Measurements from ENCODE around the gene PPP6C.
A peak's percentile ranks its signal among the peaks of the same experiment; 100 is the strongest.
"Not testable (repeated sequence)": the region's sequence is repeated elsewhere in the genome, so short reads cannot be mapped to it uniquely, and the experiment has no call there.

PPP6C gene

GRCh38 chr9:125141751-125142150 lies 47.9 kb downstream of the PPP6C start:
- DNase-seq (ENCODE audit: low read depth), result no peak

DNA sequence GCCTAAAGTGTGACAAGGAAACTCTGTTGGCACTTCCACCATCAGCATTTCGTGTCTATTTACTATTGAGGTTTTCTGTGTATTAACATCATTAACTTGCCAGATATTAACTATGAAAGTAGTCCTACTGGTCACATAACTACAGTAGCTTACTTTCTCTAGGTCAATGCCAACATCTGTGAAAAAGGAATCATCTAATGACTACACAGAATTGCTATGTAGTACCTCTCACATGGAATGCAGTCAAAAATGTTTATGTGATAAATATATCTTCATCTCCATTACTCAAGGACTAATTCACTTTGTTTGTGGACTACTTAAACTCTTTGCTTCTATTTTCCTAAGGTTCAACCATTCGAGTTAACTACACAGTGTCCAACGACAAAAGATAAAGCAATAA lies 48.4 kb downstream of the PPP6C start:
- no peak for DNase-seq (ENCODE audit: low read depth)

DNA sequence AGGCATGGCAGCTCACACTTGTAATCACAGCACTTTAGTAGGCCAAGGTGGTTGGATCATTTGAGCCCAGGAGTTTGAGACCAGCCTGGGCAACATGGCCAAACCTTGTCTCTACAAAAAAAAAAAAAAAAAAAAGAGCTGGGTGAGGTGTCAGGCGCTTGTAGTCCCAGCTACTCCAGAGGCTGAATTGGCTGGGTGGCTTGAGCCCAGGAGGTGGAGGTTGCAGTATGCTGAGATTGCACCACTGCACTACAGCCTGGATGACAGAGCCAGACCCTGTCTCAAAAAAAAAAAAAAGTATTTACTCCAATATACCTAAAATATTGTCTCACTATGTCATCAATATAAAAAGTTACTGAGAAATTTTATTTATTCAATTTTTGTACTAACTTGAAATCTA lies 49.0 kb downstream of the PPP6C start:
- no peak for DNase-seq (ENCODE audit: low read depth)

DNA sequence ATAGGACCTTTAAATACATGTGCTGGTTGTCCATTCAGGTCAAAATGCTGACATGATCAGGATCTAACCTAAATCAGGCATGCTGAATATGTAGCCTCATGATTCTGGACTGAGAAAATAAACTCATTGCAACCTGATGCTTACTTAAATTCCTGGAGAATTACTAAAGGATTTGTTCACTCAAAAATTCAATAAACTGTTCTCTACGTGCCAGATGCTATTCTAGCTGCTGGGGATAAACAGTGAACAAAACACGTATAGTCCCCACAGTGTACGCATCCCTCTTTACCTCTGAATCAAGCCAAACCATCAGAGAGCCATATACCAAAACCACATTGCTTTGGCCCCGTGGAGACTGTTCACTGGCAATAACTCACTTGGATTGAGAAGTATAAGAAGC lies 52.4 kb downstream of the PPP6C start:
- DNase-seq (ENCODE audit: low read depth), result peak; percentile 51

DNA sequence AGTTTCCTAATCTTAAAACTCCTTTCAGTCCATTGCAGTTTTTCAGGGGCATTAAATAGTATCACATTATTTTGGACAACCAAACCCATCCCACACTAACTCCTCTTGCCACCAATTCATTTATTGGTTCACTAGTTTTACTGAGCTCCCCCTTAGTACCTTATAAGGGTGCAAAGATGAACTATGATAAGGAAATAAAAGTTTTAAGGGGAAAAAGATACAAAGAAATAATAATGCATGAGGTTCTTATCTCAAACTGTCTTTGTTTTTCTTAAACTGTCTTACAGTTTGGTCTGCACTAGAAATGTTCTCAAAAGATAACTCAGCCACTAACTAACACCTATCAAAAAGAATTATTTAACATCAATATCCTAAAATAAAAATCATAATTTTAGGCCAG lies 54.6 kb downstream of the PPP6C start:
- DNase-seq (ENCODE audit: low read depth), result no peak

GRCh38 chr9:125133403-125134329 lies 55.9 kb downstream of the PPP6C start:
- no peak for DNase-seq (ENCODE audit: low read depth)

DNA sequence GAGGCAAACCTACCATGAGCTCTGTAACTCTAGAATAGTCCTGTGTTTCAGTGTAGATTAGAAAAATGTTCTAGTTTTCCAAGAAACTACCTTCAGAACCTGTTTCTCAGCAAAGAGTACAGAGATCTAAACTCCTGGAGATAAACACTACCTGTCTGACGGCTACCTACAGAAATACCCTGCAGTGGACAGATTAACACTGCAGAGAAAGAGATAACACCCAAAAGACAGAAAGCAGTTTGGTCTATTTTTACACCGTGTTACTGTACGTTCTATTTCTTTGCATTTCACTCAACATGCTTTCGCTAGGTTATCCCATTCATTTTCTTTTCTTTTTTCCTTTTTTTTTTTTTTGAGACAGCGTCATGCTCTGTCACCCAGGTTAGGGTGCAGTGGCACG lies 57.8 kb downstream of the PPP6C start:
- DNase-seq (ENCODE audit: low read depth), result no peak

DNA sequence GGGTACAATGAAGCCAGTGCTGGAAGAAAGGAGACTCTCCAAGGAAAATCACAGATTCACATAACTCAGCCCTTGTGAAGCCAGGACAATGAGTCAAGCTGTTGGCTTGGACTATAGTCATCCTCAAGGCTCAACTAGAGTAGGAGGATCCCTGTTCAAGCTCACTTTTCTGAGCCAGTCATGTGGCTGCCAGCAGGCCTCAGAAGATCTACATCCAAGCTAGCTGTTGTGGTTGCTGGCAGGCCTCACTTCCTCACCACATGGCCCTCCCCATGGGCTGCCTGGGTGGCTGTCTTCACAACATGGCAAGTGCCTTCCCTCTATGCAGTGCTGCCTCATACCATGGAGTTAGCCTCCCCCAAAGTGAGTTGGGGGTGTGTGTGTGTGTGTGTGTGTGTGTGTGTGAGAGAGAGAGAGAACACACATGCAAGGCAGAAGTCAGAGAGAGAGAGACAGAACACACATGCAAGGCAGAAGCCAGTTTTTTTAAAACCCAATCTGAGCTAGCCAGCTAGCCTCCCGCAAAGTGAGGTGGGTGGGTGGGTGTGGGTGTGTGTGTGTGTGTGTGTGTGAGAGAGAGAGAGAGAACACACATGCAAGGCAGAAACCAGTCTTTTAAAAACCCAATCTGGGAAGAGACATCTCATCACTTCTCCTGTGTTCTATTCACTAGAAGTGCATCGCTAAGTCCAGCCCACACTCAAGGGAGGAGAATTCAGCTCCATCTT lies 63.4 kb downstream of the PPP6C start:
- peak; percentile 98 for DNase-seq (ENCODE audit: low read depth)

GRCh38 chr9:125125523-125125922 lies 64.1 kb downstream of the PPP6C start:
- DNase-seq (ENCODE audit: low read depth), result no peak

GRCh38 chr9:125121146-125121545 lies 68.5 kb downstream of the PPP6C start:
- no peak for DNase-seq (ENCODE audit: low read depth)

GRCh38 chr9:125119643-125120286 lies 69.8 kb downstream of the PPP6C start:
- no peak for DNase-seq (ENCODE audit: low read depth)

DNA sequence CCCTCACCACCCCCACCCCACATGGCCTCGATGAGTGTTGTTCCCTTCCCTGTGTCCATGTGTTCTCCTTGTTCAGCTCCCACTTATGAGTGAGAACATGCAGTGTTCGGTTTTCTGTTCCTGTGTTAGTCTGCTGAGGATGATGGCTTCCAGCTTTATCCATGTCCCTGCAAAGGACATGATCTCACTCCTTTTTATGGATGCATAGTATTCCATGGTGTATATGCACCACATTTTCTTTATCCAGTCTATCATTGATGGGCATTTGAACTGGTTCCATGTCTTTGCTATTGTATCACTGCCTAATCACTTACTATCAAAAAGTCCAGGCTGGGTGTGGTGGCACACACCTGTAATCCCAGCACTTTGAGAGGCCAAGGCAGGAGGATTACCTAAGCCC lies 70.9 kb downstream of the PPP6C start:
- not testable (repeated sequence) for DNase-seq (ENCODE audit: low read depth)

DNA sequence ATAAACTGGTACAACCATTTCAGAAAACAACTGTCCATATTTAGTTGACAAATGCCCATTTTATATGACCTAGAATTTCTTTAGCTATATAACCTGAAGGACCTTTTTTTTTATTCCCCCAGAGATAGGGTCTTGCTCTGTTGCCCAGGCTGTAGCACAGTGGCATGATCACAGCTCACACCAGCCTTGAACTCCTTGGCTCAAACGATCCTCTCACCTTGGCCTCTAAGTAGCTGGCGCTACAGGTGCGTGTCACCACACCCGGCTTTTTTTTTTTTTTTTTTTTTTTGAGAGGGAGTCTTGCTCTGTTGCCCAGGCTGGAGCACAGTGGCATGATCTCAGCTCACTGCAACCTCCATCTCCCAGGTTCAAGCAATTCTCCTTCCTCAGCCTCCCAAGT lies 75.1 kb downstream of the PPP6C start:
- not testable (repeated sequence) for DNase-seq (ENCODE audit: low read depth)

GRCh38 chr9:125110464-125110863 lies 79.1 kb downstream of the PPP6C start:
- no peak for DNase-seq (ENCODE audit: low read depth)

DNA sequence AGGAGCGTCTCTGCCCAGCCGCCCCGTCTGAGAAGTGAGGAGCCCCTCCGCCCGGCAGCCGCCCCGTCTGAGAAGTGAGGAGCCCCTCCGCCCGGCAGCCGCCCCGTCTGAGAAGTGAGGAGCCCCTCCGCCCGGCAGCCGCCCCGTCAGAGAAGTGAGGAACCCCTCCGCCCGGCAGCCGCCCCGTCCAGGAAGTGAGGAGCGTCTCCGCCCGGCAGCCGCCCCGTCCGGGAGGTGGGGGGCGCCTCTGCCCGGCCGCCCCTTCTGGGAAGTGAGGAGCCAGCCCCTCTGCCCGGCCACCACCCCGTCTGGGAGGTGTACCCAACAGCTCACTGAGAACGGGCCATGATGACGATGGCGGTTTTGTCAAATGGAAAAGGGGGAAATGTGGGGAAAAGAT lies 81.1 kb downstream of the PPP6C start:
- DNase-seq (ENCODE audit: low read depth), result not testable (repeated sequence)

GRCh38 chr9:125106285-125106893 lies 83.2 kb downstream of the PPP6C start:
- DNase-seq (ENCODE audit: low read depth), result peak; percentile 14

DNA sequence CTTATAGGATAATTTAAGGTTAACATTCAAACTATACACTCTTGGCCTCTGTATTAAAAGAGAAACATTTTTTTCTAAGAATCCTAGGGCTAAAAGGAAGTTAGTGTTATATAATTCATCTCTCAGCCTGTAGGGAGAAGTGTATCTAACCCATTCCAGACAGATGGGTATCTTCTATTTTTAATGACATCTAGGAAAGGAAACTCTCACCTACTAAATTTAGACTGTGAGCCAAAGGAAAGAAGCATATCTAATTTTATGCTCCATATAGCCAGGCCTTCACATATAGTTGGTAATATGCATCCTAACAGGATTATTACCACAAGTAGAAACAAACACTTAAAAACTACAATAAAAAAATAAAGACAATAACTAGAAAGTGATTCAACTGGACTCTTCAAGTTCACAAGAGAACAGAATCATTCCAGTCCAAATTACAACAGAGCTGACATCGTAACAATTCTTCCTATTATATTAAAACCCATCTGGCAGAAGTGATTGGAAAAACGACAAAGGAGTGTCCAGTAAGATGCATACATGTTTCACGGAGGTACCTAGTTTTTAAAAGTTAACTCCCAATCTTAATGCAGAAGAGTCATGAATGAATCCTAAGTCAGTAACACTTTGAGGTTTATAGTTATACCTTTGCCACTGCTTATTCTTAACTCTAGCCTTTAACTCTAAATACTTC lies 85.7 kb downstream of the PPP6C start:
- no peak for DNase-seq (ENCODE audit: low read depth)

GRCh38 chr9:125103021-125103420 lies 86.6 kb downstream of the PPP6C start:
- DNase-seq (ENCODE audit: low read depth), result no peak

GRCh38 chr9:125100822-125101221 lies 88.8 kb downstream of the PPP6C start:
- no peak for DNase-seq (ENCODE audit: low read depth)

DNA sequence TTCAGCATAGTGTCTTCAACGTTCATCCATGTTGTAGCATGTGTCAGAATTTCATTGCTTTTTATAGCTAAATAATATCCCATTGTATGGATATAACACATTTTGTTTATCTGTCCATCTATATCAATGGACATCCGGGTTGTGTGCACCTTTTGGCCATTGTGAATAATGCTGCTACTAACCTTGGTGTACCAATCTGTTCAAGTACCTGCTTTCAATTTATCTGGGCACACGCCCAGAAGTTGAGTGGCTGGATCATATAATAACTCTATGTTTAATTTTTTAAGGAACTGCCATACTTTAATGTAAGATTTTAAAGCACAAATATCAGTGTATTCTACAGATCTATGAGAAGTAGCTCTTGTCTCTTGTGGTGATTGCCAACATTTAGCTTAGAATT lies 89.8 kb downstream of the PPP6C start:
- DNase-seq (ENCODE audit: low read depth), result no peak

Data from fibroblast of the conjunctiva (primary cell).